ENCODE measurements around the gene ZNF75A.
"Not testable (repeated sequence)": the region's sequence is repeated elsewhere in the genome, so short reads cannot be mapped to it uniquely, and the experiment has no call there.

ZNF75A gene

DNA sequence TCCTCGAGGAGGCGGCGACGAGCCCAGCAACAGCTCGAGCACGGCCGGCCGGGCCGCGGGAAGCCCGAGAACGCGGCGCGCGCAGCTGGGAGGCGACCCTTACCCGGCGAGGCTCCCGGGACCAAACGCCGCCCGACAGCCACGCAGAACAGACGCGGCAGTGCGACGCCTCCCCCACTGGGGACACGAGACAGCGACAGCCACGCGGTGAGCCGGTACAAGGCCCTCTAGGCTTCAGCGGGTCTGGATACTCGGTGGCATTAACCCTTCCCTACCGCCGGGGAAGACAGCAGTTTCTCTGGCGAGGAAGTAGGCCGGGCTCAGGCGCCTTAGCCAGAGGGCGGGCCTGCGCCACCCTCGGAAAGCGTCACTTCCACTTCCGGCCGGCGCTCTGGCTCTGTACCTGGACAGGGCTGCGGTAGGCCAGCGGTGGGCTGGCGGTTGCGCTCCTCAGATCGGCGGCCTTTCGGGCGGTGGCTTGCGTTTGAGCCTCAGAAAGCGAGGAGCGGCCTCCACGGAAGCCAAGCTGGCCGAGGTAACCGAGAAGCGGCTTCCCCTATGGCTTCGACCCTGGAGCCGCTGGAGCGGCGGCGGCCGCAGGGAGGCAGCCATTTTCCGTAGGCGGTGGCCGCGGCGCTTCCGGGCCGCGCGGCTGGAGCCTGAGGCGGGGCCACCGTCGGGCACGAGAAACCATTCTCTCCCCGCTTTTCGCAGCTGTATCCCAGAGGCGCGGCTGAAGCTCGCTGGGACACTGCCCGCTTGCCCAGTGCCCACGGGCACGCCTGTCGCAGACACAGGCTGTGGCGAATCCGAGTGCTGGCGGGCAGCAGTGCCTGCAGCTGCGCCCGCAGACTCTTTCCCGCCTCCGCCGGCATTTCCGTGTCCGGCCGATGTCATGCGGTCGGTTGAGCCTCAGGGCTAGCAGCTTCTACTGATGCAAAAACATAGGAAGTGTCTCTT lies at the start of gene ZNF75A, which contains the start of gene TIGD7:
Gene ZNF75A (plus strand): TSS at position 389 of the 960 bp plus-strand sequence. CDS start 2,932 bp downstream, outside the sequence.
Gene TIGD7 (minus strand): TSS at position 322 of the 960 bp plus-strand sequence. CDS start 4,816 bp downstream, outside the sequence.
- peak; percentile 77 for DNase-seq (ENCODE audit: low spot score)

- no peak for DNase-seq (ENCODE audit: low spot score)
Observed at GRCh38 chr16:3256146-3256865, 49.0 kb upstream of the ZNF75A start, which contains the start of gene MEFV. Gene MEFV, minus strand, starts transcription at chr16:3256633. Its CDS starts 46 bp downstream, at chr16:3256587.

GRCh38 chr16:3256866-3257465 lies 48.3 kb upstream of the ZNF75A start:
- DNase-seq (ENCODE audit: low spot score), result no peak

GRCh38 chr16:3259836-3260235 lies 45.5 kb upstream of the ZNF75A start:
- no peak for DNase-seq (ENCODE audit: low spot score)

DNA sequence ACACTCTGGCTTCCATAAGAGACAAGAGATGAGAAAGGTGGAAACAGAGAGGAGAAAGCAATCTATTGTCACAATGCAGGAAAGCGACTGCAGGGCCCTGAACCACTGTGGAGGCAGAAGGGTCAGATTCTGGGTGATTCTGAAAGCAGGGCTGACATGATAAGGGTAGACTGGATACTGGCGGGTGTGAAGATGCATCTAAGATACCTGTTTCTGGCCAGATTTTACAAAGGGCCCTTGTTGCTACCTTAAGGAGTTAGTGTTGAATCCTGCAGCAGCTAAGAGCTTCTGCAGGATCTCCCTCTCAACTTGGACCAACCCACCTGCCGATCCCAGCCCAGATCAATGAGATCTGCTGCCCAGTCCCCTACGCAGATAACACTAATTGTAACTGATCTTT lies 42.8 kb upstream of the ZNF75A start:
- DNase-seq (ENCODE audit: low spot score), result no peak

DNA sequence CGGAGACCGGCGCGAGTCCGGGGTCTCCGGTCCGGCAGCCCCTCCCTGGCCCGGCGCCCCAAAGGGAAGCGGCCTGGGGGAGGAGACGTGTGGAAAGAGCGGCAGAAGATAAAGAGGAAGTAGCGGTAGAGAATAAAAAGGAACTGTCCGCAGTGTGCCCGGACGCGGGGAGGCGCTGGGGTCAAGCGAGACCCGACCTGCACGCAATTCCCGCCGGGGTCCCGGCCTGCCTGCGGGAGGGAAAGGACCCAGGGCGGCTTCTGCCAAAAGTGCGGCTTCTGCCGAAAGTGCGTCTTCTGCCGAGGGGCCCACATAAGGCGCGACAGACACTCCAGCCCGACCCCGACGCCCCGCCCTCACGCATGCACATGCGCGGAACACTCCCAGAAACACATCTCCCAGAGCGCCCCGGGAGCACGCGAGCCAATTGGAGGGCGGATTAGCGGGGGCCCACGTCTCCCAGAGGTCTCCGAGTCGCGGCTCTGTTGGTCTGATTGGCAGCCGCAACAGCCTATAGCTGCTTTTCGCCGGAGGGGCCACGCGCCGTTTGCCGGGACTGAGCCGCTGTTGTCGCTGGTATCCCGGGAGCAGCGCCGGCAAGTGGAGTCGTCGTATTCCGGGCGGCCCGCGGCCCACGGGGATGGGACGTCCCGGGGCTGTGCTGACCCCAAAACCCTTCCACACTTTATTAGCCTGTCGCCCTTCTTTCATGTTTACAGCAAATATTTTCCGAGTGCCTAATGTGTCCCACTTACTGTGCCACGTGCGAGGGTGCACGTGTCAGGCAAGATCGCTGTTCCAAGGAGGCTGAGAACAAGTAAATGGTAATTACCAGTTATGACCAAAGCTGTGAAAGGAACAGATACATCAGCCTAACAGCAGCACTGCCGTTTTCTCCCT lies 40.9 kb upstream of the ZNF75A start:
- peak; percentile 94 for DNase-seq (ENCODE audit: low spot score)

GRCh38 chr16:3266873-3267537 lies 38.3 kb upstream of the ZNF75A start:
- peak; percentile 31 for DNase-seq (ENCODE audit: low spot score)

GRCh38 chr16:3268294-3268693 lies 37.0 kb upstream of the ZNF75A start:
- no peak for DNase-seq (ENCODE audit: low spot score)

DNA sequence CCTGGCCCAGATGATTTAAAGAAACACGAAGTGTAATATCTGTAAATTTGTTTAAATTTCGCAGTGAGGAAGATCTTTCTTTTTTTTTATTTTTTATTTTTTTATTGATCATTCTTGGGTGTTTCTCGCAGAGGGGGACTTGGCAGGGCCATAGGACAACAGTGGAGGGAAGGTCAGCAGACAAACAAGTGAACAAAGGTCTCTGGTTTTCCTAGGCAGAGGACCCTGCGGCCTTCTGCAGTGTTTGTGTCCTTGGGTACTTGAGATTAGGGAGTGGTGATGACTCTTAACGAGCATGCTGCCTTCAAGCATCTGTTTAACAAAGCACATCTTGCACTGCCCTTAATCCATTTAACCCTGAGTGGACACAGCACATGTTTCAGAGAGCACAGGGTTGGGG lies 34.6 kb upstream of the ZNF75A start:
- not testable (repeated sequence) for DNase-seq (ENCODE audit: low spot score)

- not testable (repeated sequence) for DNase-seq (ENCODE audit: low spot score)
Observed at GRCh38 chr16:3271281-3271680, 34.0 kb upstream of the ZNF75A start.

- DNase-seq (ENCODE audit: low spot score), result no peak
Observed at GRCh38 chr16:3274490-3274889, 30.8 kb upstream of the ZNF75A start.

DNA sequence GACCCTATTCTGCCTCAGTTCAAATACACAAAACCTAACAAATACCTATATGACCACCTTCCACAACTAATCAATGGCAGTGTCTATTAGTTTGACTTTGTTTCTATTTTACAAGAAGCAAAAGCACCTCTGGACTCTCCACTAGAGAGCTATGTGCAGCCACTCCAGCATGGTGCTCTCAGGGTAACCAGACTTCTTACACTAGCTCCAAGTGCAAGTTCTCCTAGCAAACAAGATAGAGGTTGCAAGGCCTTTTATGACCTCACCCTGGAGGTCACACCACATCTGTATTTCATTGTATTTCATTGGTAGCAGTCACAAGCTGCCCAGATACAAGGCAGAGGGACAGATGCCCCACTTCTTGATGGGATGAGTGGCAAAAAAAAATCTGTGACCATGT lies 30.4 kb upstream of the ZNF75A start:
- DNase-seq (ENCODE audit: low spot score), result no peak

GRCh38 chr16:3276679-3277078 lies 28.6 kb upstream of the ZNF75A start:
- no peak for DNase-seq (ENCODE audit: low spot score)

- DNase-seq (ENCODE audit: low spot score), result no peak
Observed at GRCh38 chr16:3281222-3281820, 24.0 kb upstream of the ZNF75A start.

DNA sequence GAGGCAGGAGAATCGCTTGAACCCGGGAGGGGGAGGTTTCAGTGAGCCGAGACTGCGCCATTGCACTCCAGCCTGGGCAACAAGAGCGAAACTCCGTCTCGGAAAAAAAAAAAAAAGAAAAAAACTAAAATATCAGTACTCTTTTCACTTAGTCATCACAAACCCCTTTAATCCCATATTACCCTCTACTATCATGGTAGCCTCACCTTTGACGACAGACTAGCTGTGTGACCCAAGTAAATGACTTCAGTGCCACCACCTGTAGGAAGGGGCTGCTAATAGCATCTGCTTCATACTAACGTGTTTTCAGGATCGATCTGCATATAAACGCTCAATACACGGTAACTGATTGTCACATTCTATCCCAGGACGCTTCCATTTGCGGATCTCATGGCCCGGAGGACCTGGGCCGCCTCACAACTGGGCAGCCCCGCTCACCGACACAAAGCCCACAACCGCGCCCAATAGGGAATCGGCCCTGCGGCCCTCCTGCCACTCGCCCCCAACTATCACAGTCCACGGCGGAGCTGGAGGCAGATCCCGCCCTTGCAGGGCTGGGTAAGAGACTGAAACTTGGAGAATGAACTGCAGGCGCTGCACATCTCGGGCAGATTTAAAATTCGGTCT lies 23.1 kb upstream of the ZNF75A start:
- DNase-seq (ENCODE audit: low spot score), result peak; percentile 67

DNA sequence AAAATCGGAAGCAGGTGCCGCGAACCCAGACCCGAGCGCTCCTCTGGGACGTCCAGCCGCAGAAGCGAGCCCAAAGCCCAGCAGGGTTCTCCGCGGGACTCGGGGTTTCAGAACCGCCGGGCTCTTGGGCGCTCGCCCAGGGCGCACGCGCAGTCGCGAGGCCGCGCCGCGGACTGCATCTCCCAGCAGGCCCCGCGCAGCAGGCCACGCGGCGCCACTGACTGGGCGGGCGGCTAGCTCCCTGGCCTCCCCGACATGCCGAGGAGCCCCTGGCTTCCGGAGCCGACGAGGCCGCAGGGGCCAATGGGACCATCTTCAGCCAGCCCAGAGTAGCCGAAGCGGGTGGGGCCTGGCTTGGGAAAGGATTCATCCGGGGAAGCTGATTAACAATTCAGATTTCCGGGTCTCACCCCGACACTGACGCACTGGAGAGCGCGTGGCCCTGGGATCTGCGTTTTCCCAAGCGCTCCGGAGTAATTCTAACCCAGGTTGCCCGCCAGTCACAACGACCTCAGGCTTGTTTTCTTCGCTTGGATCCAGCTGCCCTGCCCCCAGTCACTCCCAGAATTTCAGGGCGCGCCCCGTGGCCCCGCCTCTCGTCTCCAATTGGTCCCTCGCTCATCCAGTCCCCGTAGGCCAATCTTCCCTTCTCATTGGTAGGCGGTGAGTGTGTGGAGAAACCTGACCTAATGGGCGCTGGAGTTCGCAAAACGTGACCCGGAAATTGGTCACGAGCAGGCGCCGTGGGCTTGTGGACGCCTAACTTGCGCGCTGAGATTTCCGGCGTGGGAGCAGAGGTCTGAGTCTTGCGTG lies 22.4 kb upstream of the ZNF75A start, which contains the start of gene ZNF263:
Gene ZNF263 (plus strand): TSS at position 762 of the 813 bp plus-strand sequence. CDS start 328 bp downstream, outside the sequence.
- peak; percentile 96 for DNase-seq (ENCODE audit: low spot score)

- DNase-seq (ENCODE audit: low spot score), result no peak
Observed at GRCh38 chr16:3283543-3284447, 21.5 kb upstream of the ZNF75A start.

- DNase-seq (ENCODE audit: low spot score), result no peak
Observed at GRCh38 chr16:3285131-3285530, 20.2 kb upstream of the ZNF75A start.
